Endothelial cell of umbilical vein (primary cell): Measurements from ENCODE around the gene CIAO1. TPM values are rescaled to one million over a fixed set of nuclear protein-coding genes. Genes with fewer than 3 reads are reported as not detected.

Experiments used
- BruUV-seq: library from RNA; stranded (reverse); fragments of 400-500 nt; replicated peaks from 2 replicates; lab custom pipeline; 2021; lab: Mats Ljungman, UMichigan
- CTCF ChIA-PET: fragments of 300-600, 350-600 bp; sonication (Branson Sonifier 250); formaldehyde crosslinking; loops from one replicate; lab custom pipeline; 2021; ENCODE audit warnings: antibody characterized with exemption, inconsistent platforms; lab: Charles Lee
- POLR2A ChIA-PET: fragments of 300-600, 350-600 bp; sonication (Branson Sonifier 250); formaldehyde crosslinking; loops from one replicate; lab custom pipeline; 2021; ENCODE audit warnings: antibody characterized with exemption, inconsistent platforms; lab: Charles Lee
- DNase-seq: peaks from one replicate; pipeline ENCODE4 v3.0.0-alpha.2; 2011; ENCODE audit warnings: low read depth, low spot score
- FAIRE-seq: peaks from 2 replicates; lab custom pipeline; 2011; peaks lifted over from hg19 to GRCh38; lab: Jason Lieb, UNC
- H2AFZ ChIP-seq: 2 replicates; pipeline ENCODE4 v1.6.0; 2012; ENCODE audit warnings: low read depth, low read length, control low read depth, inconsistent platforms
- H3K27ac ChIP-seq: 2 replicates; pipeline ENCODE4 v1.5.1; 2011; ENCODE audit warnings: low read depth, mild to moderate bottlenecking, control low read depth, low read length, moderate library complexity; ENCODE audit not compliant: insufficient read depth
- H3K27me3 ChIP-seq, 2 experiments: 2 replicates each; pipeline versions ENCODE4 v1.6.0 to v1.6.1; 2011; ENCODE audit warnings: low read length in 2 of 2, mixed read lengths in 1 of 2; ENCODE audit not compliant: control insufficient read depth in 2 of 2, insufficient read depth in 2 of 2
- H3K36me3 ChIP-seq, 2 experiments: 2 replicates in 1 of 2; 3 replicates in 1 of 2; pipeline ENCODE4 v1.5.1; 2011; ENCODE audit warnings: low read length in 2 of 2, mild to moderate bottlenecking in 1 of 2, moderate library complexity in 1 of 2; ENCODE audit not compliant: control insufficient read depth in 2 of 2, insufficient read depth in 2 of 2; ENCODE audit errors: extremely low read depth in 1 of 2
- H3K4me1 ChIP-seq: 3 replicates; pipeline ENCODE4 v1.5.1; 2011; ENCODE audit warnings: mild to moderate bottlenecking, low read length; ENCODE audit not compliant: control insufficient read depth, insufficient read depth; ENCODE audit errors: extremely low read depth
- H3K4me2 ChIP-seq: 2 replicates; pipeline ENCODE4 v1.6.1; 2011; ENCODE audit warnings: low read length, control low read depth, mixed read lengths; ENCODE audit not compliant: insufficient read depth
- H3K4me3 ChIP-seq, 3 experiments: fragments of 200-600 bp in 1 of 3; sonication (generic), shearing (Covaris generic) in 1 of 3; replicated peaks in 1 of 3; 2 replicates each; pipeline ENCODE4 v1.5.1; 2011 to 2016; ENCODE audit warnings: control low read depth in 3 of 3, low read length in 3 of 3, mild to moderate bottlenecking in 2 of 3, inconsistent platforms in 1 of 3, low read depth in 1 of 3, moderate library complexity in 1 of 3; ENCODE audit not compliant: insufficient read depth in 1 of 3
- H3K79me2 ChIP-seq: 2 replicates; pipeline ENCODE4 v1.6.0; 2012; ENCODE audit warnings: low read length, inconsistent platforms; ENCODE audit not compliant: control insufficient read depth, insufficient read depth
- H3K9ac ChIP-seq: replicated peaks from 2 replicates; pipeline ENCODE3; 2011; ENCODE audit warnings: low read length, control low read depth; ENCODE audit not compliant: insufficient read depth; ENCODE audit errors: extremely low read depth
- H3K9me1 ChIP-seq: replicated peaks from 3 replicates; pipeline ENCODE4 v1.6.0; 2011; ENCODE audit warnings: mild to moderate bottlenecking, low read length; ENCODE audit not compliant: control insufficient read depth, insufficient read depth; ENCODE audit errors: extremely low read depth
- H3K9me3 ChIP-seq: replicated peaks from 2 replicates; pipeline ENCODE4 v1.5.1; 2012; ENCODE audit warnings: low read length, inconsistent platforms; ENCODE audit not compliant: control insufficient read depth, insufficient read depth
- H4K20me1 ChIP-seq: replicated peaks from 2 replicates; pipeline ENCODE3; 2011; ENCODE audit warnings: mild to moderate bottlenecking, low read length; ENCODE audit not compliant: control insufficient read depth, insufficient read depth; ENCODE audit errors: extremely low read depth
- EZH2 ChIP-seq: IDR thresholded peaks from 2 replicates; pipeline ENCODE4 v1.6.1; 2012; ENCODE audit warnings: borderline replicate concordance, low read depth, mild to moderate bottlenecking, moderate library complexity, low read length, inconsistent platforms; ENCODE audit not compliant: severe bottlenecking
- FOS ChIP-seq: IDR thresholded peaks from 2 replicates; pipeline ENCODE4 v1.6.1; 2011; ENCODE audit warnings: mild to moderate bottlenecking, low read length, moderate library complexity, borderline replicate concordance; ENCODE audit not compliant: insufficient read depth
- GATA2 ChIP-seq: IDR thresholded peaks from 2 replicates; pipeline ENCODE4 v1.7.0; 2011; ENCODE audit warnings: low read depth, mild to moderate bottlenecking, moderate library complexity, mixed read lengths, low read length; ENCODE audit not compliant: insufficient read length, insufficient read depth
- JUN ChIP-seq: IDR thresholded peaks from 2 replicates; pipeline ENCODE4 v1.6.1; 2011; ENCODE audit warnings: borderline replicate concordance, low read depth; ENCODE audit not compliant: insufficient read length, insufficient read depth
- MAX ChIP-seq: IDR thresholded peaks from 2 replicates; pipeline ENCODE4 v1.6.1; 2011; ENCODE audit not compliant: insufficient read depth, insufficient read length
- MYC ChIP-seq: IDR thresholded peaks from one replicate; pipeline ENCODE4 v1.6.1; 2011; ENCODE audit warnings: mild to moderate bottlenecking, low read depth, low read length
- POLR2A ChIP-seq: IDR thresholded peaks from 2 replicates; pipeline ENCODE4 v1.6.1; 2012; ENCODE audit warnings: low read depth, mild to moderate bottlenecking, control low read depth, low read length
- POLR2AphosphoS5 ChIP-seq: IDR thresholded peaks from 2 replicates; pipeline ENCODE4 v1.6.1; 2012; ENCODE audit warnings: low read depth, mild to moderate bottlenecking, control low read depth, low read length, moderate library complexity; ENCODE audit not compliant: insufficient read depth
- dilution Hi-C: fragments of 300-500 bp; cut with MboI; formaldehyde crosslinking; loops from one replicate; pipeline ENCODE4 v1.15.0; 2019; ENCODE audit warnings: low sequenced_read_pairs; ENCODE audit not compliant: extremely low pct_ligation_motif_present
- intact Hi-C: fragments of 100-400 bp; cut with micrococcal nuclease; formaldehyde crosslinking; loops from one replicate; pipeline ENCODE4 v1.10.0; 2022
- polyA plus RNA-seq, 4 experiments: library from polyadenylated mRNA; depleted of rRNA in 3 of 4; stranded (reverse) in 3 of 4; unstranded in 1 of 4; fragments of >200 nt; gene quantifications; 2 replicates each; pipeline versions ENCODE4 v1.2.1 to v1.2.3, GENCODE V29; 2011 to 2012; ENCODE audit warnings: missing spikeins in 1 of 4
- total RNA-seq: library from RNA; stranded (reverse); gene quantifications from 2 replicates; pipeline ENCODE4 v1.2.3, GENCODE V29; 2021
- TF ChIP-seq, protein P1 (sequence below), 2 donors: IDR thresholded peaks; 1 replicate in 1 of 2; 2 replicates in 1 of 2; pipeline ENCODE4 v1.5.1; 2011; ENCODE audit warnings: low read length in 2 of 2, mild to moderate bottlenecking in 2 of 2, moderate library complexity in 2 of 2, control low read depth in 1 of 2, inconsistent platforms in 1 of 2, low read depth in 1 of 2; ENCODE audit not compliant: insufficient read depth in 1 of 2; ENCODE audit errors: extremely low read depth in 1 of 2

CIAO1 gene
- total and polyA plus RNA-seq, 2 donors (not counting 3 experiments of a cell fraction or from before 2014, with no cell fraction given): 70.7 to 119 TPM

GRCh38 chr2:96261328-96262003 is 4.6 kb upstream of the CIAO1 start:
- TF ChIP-seq FOS (no peak), MAX (no peak)
- ChIA-PET CTCF (interaction anchor here (0.5 to 3.6 kb wide), 11 partner anchors 10 to 591 kb away, joined by 3 to 32 read pairs (median 7); partner anchors contain the start of genes ASTL and STARD7), POLR2A (no interaction called here)
- Histone ChIP-seq H3K4me1 (peaks cover 47% of the 10 kb centered on the region), H2AFZ (no peak overlapping the region), H3K4me3 (no peak overlapping the region), H3K4me2 (no peak overlapping the region), H3K36me3 (peaks cover 3% of the 10 kb centered on the region in 2 experiments), H3K79me2 (peaks cover 62% of the 10 kb centered on the region), H3K27ac (peak overlapping the region; percentile 76), H3K27me3 (no peaks in the 10 kb centered on the region), H4K20me1 (no peaks in the 10 kb centered on the region), H3K9me3 (no peaks in the 10 kb centered on the region), H3K9ac (no peak overlapping the region), H3K9me1 (peaks cover 6% of the 10 kb centered on the region)
- BruUV-seq: no TSS peak
- intact Hi-C loops (no loop called here), dilution Hi-C loops (no loop called here)
- DNase-seq (no peak), FAIRE-seq (no peak)

DNA sequence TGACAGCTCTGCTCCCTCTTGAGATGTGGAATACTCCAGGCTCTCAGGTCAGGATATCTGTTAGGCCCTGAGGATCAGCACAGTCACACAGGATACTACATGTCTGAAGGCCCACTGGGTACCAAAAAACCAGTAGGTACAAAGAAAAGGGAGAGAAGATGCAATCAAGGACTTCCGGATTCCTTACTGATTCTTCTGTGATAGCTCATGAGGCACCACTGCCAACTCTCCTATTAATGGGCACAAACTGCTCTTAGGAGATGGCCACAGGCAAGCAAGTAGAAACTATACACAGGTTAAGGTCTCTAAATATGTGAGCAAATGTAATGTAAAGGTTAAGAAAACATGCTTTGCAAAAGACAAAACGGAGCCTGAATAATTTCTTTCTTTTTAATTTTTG is 3.7 kb upstream of the CIAO1 start:
- H3K4me3 ChIP-seq: no peak overlapping the region
- H4K20me1 ChIP-seq: no peaks in the 10 kb centered on the region
- peaks cover 51% of the 10 kb centered on the region for H3K4me1 ChIP-seq
- H3K9ac ChIP-seq: no peak overlapping the region
- H3K36me3 ChIP-seq: peaks cover 3% of the 10 kb centered on the region in 2 experiments
- H2AFZ ChIP-seq: no peak overlapping the region
- H3K27me3 ChIP-seq: no peaks in the 10 kb centered on the region
- no peak for DNase-seq
- no peaks in the 10 kb centered on the region for H3K9me3 ChIP-seq
- ChIA-PET POLR2A (no interaction called here), CTCF (interaction anchor here (3.2 to 3.6 kb wide), 2 partner anchors 11 to 124 kb away, joined by 16 to 32 read pairs; partner anchors contain the start of gene ASTL)
- no peak for FAIRE-seq
- no peak overlapping the region for H3K27ac ChIP-seq
- H3K4me2 ChIP-seq: no peak overlapping the region
- H3K9me1 ChIP-seq: peaks cover 6% of the 10 kb centered on the region
- H3K79me2 ChIP-seq: peaks cover 66% of the 10 kb centered on the region
- dilution Hi-C loops (no loop called here), intact Hi-C loops (no loop called here)
- no peak for TF ChIP-seq POLR2A
- TF ChIP-seq, protein P1, sequence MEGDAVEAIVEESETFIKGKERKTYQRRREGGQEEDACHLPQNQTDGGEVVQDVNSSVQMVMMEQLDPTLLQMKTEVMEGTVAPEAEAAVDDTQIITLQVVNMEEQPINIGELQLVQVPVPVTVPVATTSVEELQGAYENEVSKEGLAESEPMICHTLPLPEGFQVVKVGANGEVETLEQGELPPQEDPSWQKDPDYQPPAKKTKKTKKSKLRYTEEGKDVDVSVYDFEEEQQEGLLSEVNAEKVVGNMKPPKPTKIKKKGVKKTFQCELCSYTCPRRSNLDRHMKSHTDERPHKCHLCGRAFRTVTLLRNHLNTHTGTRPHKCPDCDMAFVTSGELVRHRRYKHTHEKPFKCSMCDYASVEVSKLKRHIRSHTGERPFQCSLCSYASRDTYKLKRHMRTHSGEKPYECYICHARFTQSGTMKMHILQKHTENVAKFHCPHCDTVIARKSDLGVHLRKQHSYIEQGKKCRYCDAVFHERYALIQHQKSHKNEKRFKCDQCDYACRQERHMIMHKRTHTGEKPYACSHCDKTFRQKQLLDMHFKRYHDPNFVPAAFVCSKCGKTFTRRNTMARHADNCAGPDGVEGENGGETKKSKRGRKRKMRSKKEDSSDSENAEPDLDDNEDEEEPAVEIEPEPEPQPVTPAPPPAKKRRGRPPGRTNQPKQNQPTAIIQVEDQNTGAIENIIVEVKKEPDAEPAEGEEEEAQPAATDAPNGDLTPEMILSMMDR (IDR thresholded peaks at IDR 0.05; ENCODE audit: extremely low read depth in 1 of 2, insufficient read depth in 1 of 2, low read depth in 1 of 2, low read length in 2 of 2): no peak
- no peak for TF ChIP-seq MYC
- TF ChIP-seq POLR2AphosphoS5: no peak
- no peak for TF ChIP-seq JUN
- no peak for TF ChIP-seq FOS
- TF ChIP-seq EZH2: no peak
- TF ChIP-seq GATA2: no peak
- no peak for TF ChIP-seq MAX
- BruUV-seq: no TSS peak
